Measurements from ENCODE around the gene CHRND. TPM values are rescaled to one million over a fixed set of nuclear protein-coding genes. Genes with fewer than 3 reads are reported as not detected.
A peak's percentile ranks its signal among the peaks of the same experiment; 100 is the strongest.

The CHRND gene
- total and polyA plus RNA-seq, 2 of the 4 experiments (the other 2 are of a cell fraction) = not detected

DNA sequence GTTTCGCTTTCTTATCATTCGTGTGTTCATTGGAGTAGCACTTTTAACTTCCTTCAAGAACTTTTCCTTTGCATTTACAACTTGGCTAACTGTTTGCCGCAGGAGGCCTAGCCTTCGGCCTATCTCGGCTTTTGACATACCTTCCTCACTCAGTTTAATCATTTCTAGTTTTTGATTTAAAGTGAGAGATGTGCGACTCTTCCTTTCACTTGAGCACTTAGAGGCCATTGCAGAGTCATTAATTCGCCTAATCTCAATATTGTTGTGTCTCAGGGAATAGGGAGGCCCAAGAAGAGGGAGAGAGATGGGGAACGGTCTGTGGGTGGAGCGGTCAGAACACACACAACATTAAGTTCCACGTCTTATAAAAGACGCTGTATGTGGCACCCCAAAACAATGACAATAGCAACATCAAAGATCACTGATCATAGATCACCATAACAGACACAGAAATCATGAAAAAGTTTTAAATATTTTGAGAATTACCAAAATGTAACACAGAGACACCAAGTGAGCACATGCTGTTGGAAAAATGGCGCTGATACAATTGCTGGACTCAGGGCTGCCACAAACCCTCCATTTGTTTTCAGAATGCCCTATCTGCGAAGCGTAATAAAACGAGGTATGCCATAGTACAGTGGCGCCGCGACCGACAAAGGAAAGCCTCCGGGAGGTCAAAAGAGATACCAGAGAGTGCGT, 23.8 kb downstream of the CHRND start:
- no peak for TF ChIP-seq MXI1 (IDR thresholded peaks at IDR 0.05; ENCODE audit: borderline replicate concordance, low read depth, low read length)
- TF ChIP-seq BHLHE40 (IDR thresholded peaks at IDR 0.05; ENCODE audit: low read depth, low read length) = no peak
- TF ChIP-seq CHD1 (IDR thresholded peaks at IDR 0.05; ENCODE audit: low read depth, low read length) = no peak
- TF ChIP-seq MAZ (IDR thresholded peaks at IDR 0.05; ENCODE audit: borderline replicate concordance, low read depth, low read length) = no peak
- no peak for TF ChIP-seq CTCF (conservative IDR thresholded peaks at IDR 0.05; ENCODE audit: low read depth, low read length)
- TF ChIP-seq RFX5 (IDR thresholded peaks at IDR 0.05; ENCODE audit: low read depth, low read length) = no peak
- H3K4ac ChIP-seq (ENCODE audit: low read depth, low read length) = peak overlapping the region; percentile 74
- dilution Hi-C loops (cut with HindIII; ENCODE audit: low sequenced_read_pairs, unreplicated experiment) (no loop called here), in situ Hi-C loops (cut with MboI; ENCODE audit: low sequenced_read_pairs) (no loop called here), intact Hi-C loops (cut with micrococcal nuclease) (no loop called here)
- H3K36me3 ChIP-seq (ENCODE audit: control insufficient read depth, insufficient read depth, low read length) = peaks cover 7% of the 10 kb centered on the region; the same call in 1 of the 2 replicates
- H4K5ac ChIP-seq (ENCODE audit: low read depth, low read length) = peak overlapping the region; percentile 79
- H2BK20ac ChIP-seq (ENCODE audit: low read depth, low read length) = no peak overlapping the region
- no peaks in the 10 kb centered on the region for H3K27me3 ChIP-seq (ENCODE audit: control insufficient read depth, insufficient read depth, low read length)
- peak overlapping the region; percentile 96 for H2AFZ ChIP-seq (replicated peaks; ENCODE audit: low read length, poor library complexity)
- CTCF ChIA-PET = no interaction called here
- H3K18ac ChIP-seq (ENCODE audit: low read depth, low read length) = peak overlapping the region; percentile 72
- no peak overlapping the region for H2BK120ac ChIP-seq (ENCODE audit: low read depth, low read length)
- POLR2A ChIA-PET (ENCODE audit: unreplicated experiment) = no interaction called here
- H3K23ac ChIP-seq (ENCODE audit: low read depth, low read length) = peak overlapping the region; percentile 61
- peak overlapping the region; percentile 63 for H3K56ac ChIP-seq (ENCODE audit: extremely low read depth, insufficient read depth, low read length)
- no peak overlapping the region for H2BK15ac ChIP-seq (ENCODE audit: low read depth, low read length)
- peaks cover 22 to 63% of the 10 kb centered on the region in 2 experiments for H3K79me1 ChIP-seq (ENCODE audit: low read depth in 1 of 2, low read length in 2 of 2)
- H3K9ac ChIP-seq (ENCODE audit: low read depth, low read length) = peak overlapping the region; percentile 94
- H2AK5ac ChIP-seq (ENCODE audit: low read depth, low read length) = peak overlapping the region; percentile 23; the same call in 1 of the 2 replicates
- no peaks in the 10 kb centered on the region for H3K4me1 ChIP-seq (ENCODE audit: control insufficient read depth, insufficient read depth, low read length)
- no peaks in the 10 kb centered on the region for H3K9me3 ChIP-seq (ENCODE audit: control insufficient read depth, insufficient read depth, low read length)
- peak overlapping the region; percentile 95 for H3K14ac ChIP-seq (replicated peaks; ENCODE audit: low read depth, low read length)
- peak overlapping the region; percentile 86 to 90 for H4K8ac ChIP-seq (ENCODE audit: low read depth in 2 of 2, low read length in 2 of 2)
- no peak for DNase-seq
- peaks cover 14% of the 10 kb centered on the region for H3K9me1 ChIP-seq (ENCODE audit: insufficient read depth, low read length)
- peak overlapping the region; percentile 79 for H3K4me2 ChIP-seq (ENCODE audit: low read depth, low read length)
- ATAC-seq (ENCODE audit: low read depth) = no peak
- peak overlapping the region; percentile 95 for H3K27ac ChIP-seq (ENCODE audit: insufficient read depth, low read length)
- peak overlapping the region; percentile 71 for H2BK5ac ChIP-seq (ENCODE audit: low read depth, low read length, poor library complexity, severe bottlenecking)
- BruUV-seq (replicated peaks) = no TSS peak
- WGBS, 2 experiments (ENCODE audit: extremely low coverage in 2 of 2, insufficient read length in 1 of 2) = 0% methylated on average over 1 of the region's 21 CpGs; no CpG with 5 or more reads in 1 of the 2 experiments
- peak overlapping the region; percentile 71 for H3K4me3 ChIP-seq (ENCODE audit: insufficient read depth, low read depth, low read length)
- H4K20me1 ChIP-seq (ENCODE audit: insufficient read depth, low read length) = peaks cover 26% of the 10 kb centered on the region
- H4K91ac ChIP-seq (ENCODE audit: insufficient read depth, low read depth, low read length) = peak overlapping the region; percentile 62; the same call in 1 of the 2 replicates
- peak overlapping the region; percentile 97 for H2AK9ac ChIP-seq (replicated peaks; ENCODE audit: low read depth, low read length, poor library complexity)
